Ishikawa (cell line): ENCODE results near the gene RCL1.

Experiments used
- CEBPB ChIP-seq: IDR thresholded peaks from 2 replicates; pipeline ENCODE4 v1.6.1; 2012
- CREB1 ChIP-seq: IDR thresholded peaks from 2 replicates; pipeline ENCODE4 v1.6.1; 2012; ENCODE audit warnings: low read depth
- EGR1 ChIP-seq: IDR thresholded peaks from 2 replicates; pipeline ENCODE4 v1.6.1; 2012
- EP300 ChIP-seq: IDR thresholded peaks from 2 replicates; pipeline ENCODE4 v1.6.1; 2012; ENCODE audit warnings: borderline replicate concordance
- FOXM1 ChIP-seq: IDR thresholded peaks from 2 replicates; pipeline ENCODE4 v1.6.1; 2012; ENCODE audit warnings: low read depth, borderline replicate concordance
- NFIC ChIP-seq: IDR thresholded peaks from 2 replicates; pipeline ENCODE4 v1.6.1; 2012
- RAD21 ChIP-seq: IDR thresholded peaks from 2 replicates; pipeline ENCODE4 v1.6.1; 2012; ENCODE audit warnings: low read depth
- TAF1 ChIP-seq: IDR thresholded peaks from 2 replicates; pipeline ENCODE4 v1.6.1; 2012; ENCODE audit warnings: low read depth, mild to moderate bottlenecking
- TCF12 ChIP-seq: IDR thresholded peaks from 2 replicates; pipeline ENCODE4 v1.6.1; 2012; ENCODE audit warnings: low read depth
- TEAD4 ChIP-seq: IDR thresholded peaks from 2 replicates; pipeline ENCODE4 v1.6.1; 2012
- YY1 ChIP-seq: IDR thresholded peaks from 2 replicates; pipeline ENCODE4 v1.6.1; 2012; ENCODE audit warnings: low read depth
- ZBTB7A ChIP-seq: IDR thresholded peaks from 2 replicates; pipeline ENCODE4 v1.6.1; 2012; ENCODE audit warnings: low read depth
- TF ChIP-seq, protein P1 (sequence below): IDR thresholded peaks from 2 replicates; pipeline ENCODE4 v1.6.1; 2012
- TF ChIP-seq, protein P2 (sequence below): IDR thresholded peaks from 2 replicates; pipeline ENCODE4 v1.6.1; 2012
- TF ChIP-seq, protein P3 (sequence below): IDR thresholded peaks from 2 replicates; pipeline ENCODE4 v1.6.1; 2012; ENCODE audit warnings: low read depth, mild to moderate bottlenecking

The RCL1 gene

DNA sequence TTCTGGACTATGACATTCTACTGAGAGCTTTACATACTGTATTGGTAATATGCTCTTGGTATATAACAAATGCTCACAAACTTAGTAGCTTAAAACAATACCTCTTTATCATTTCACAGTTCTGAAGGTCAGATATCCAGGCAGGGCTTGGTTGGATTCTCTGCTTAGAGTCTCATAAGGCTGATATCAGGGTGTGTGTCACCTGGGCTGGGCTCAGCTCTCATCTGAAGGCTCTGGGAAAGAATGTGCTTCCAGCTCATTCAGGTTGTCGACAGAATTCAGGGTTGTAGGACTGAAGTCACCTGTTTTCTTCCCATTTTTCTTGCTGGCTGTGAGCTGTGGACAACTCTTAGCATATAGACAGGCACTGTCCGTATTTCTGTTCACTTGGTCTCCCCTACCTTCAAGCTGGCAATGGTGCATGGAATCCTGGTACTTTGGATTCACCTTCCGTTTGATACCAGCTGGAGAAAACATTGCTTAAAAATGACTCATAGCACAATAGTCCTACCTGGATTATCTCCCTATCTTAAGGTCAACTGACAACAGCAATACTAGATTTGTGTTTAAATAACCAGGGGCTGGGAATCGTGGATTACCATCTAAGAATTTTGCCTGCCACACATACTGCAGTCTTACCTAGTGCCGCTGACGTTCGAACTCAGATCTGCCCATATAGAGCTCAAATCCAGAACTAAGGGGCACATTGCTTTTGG is 69.2 kb downstream of the RCL1 start:
- TF ChIP-seq, protein P1, sequence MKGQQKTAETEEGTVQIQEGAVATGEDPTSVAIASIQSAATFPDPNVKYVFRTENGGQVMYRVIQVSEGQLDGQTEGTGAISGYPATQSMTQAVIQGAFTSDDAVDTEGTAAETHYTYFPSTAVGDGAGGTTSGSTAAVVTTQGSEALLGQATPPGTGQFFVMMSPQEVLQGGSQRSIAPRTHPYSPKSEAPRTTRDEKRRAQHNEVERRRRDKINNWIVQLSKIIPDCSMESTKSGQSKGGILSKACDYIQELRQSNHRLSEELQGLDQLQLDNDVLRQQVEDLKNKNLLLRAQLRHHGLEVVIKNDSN, result no peak
- TF ChIP-seq YY1 (no peak), FOXM1 (no peak)

DNA sequence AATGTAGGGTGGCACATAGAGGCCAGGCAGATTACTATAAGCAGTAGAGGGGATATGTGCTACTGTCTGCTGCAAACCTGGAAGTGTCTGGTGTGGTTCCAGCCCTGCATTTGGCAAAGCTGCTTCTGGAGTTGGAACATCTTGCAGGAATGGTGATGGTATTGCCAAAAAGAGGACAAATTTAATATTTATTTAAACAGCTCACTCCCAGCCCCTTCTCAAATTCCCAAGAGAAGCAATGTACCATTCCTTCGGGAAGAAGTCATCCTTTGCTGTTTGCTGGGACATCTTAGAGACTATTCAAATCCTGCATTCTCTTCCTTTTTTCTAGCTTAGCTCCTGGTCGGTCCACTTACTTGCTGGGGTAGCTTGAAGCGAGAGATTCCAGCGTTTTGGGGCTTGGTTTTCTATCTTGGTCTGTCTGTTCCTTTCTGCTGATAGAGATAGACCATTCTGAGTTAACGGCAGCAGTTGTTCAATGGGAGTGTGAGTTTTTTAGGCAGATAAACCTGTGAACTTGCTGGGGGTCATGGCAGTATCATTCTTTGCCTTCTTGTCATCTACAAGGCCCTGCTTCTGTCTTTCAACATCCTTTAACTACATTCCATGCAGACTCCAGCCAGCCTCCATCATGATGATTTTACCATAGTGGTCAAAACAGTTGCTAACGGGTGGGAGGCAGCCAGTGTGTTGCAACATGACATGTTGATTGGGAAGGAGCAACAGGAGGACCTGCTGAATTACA is 69.9 kb downstream of the RCL1 start:
- no peak for TF ChIP-seq NFIC
- no peak for TF ChIP-seq CREB1
- TF ChIP-seq FOXM1, result no peak
- TF ChIP-seq EP300, result no peak
- no peak for TF ChIP-seq TAF1
- TF ChIP-seq, protein P1, result no peak
- no peak for TF ChIP-seq CEBPB
- no peak for TF ChIP-seq ZBTB7A
- TF ChIP-seq, protein P2, sequence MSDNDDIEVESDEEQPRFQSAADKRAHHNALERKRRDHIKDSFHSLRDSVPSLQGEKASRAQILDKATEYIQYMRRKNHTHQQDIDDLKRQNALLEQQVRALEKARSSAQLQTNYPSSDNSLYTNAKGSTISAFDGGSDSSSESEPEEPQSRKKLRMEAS, result no peak
- no peak for TF ChIP-seq TEAD4
- TF ChIP-seq EGR1, result no peak
- TF ChIP-seq TCF12, result no peak
- TF ChIP-seq YY1, result no peak
- TF ChIP-seq RAD21, result no peak
- TF ChIP-seq, protein P3, sequence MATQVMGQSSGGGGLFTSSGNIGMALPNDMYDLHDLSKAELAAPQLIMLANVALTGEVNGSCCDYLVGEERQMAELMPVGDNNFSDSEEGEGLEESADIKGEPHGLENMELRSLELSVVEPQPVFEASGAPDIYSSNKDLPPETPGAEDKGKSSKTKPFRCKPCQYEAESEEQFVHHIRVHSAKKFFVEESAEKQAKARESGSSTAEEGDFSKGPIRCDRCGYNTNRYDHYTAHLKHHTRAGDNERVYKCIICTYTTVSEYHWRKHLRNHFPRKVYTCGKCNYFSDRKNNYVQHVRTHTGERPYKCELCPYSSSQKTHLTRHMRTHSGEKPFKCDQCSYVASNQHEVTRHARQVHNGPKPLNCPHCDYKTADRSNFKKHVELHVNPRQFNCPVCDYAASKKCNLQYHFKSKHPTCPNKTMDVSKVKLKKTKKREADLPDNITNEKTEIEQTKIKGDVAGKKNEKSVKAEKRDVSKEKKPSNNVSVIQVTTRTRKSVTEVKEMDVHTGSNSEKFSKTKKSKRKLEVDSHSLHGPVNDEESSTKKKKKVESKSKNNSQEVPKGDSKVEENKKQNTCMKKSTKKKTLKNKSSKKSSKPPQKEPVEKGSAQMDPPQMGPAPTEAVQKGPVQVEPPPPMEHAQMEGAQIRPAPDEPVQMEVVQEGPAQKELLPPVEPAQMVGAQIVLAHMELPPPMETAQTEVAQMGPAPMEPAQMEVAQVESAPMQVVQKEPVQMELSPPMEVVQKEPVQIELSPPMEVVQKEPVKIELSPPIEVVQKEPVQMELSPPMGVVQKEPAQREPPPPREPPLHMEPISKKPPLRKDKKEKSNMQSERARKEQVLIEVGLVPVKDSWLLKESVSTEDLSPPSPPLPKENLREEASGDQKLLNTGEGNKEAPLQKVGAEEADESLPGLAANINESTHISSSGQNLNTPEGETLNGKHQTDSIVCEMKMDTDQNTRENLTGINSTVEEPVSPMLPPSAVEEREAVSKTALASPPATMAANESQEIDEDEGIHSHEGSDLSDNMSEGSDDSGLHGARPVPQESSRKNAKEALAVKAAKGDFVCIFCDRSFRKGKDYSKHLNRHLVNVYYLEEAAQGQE, result no peak

DNA sequence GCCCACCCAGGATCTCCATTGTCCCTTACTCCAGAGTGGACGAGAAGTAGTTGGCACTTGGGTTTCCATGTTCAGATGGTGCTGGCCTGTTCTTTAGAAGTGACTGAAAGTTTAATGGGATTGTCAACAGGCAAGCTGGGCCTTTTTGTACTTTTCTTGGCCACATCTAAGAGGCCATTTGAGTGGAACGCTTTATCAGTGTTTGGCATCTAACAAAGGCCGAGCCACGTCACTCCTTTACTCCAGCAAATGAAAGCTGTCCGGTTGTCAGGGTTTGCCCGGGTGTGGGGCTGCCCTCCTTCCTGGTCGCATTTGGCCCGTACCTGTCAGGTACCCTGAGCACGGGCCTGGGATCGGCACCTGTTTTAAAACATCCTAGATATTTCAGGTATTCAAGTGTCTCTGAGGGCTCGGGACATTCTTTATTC is 71.5 kb downstream of the RCL1 start:
- TF ChIP-seq, protein P1, result no peak
- no peak for TF ChIP-seq NFIC
- no peak for TF ChIP-seq ZBTB7A
- no peak for TF ChIP-seq CEBPB
- TF ChIP-seq YY1, result no peak
- TF ChIP-seq EP300, result no peak

GRCh38 chr9:4864698-4865097 is 72.0 kb downstream of the RCL1 start:
- TF ChIP-seq CEBPB, result no peak
- no peak for TF ChIP-seq FOXM1
- TF ChIP-seq, protein P3, result no peak
- no peak for TF ChIP-seq TCF12
- TF ChIP-seq, protein P1, result no peak
- TF ChIP-seq EP300, result no peak
- TF ChIP-seq, protein P2, result no peak
- TF ChIP-seq TEAD4, result no peak
- TF ChIP-seq EGR1, result no peak
- TF ChIP-seq RAD21, result no peak
- no peak for TF ChIP-seq NFIC
- TF ChIP-seq YY1, result no peak
- no peak for TF ChIP-seq CREB1
- no peak for TF ChIP-seq TAF1
- TF ChIP-seq ZBTB7A, result no peak

- TF ChIP-seq TCF12 (no peak), EGR1 (no peak)
These were observed 72.9 kb downstream of the RCL1 start for GRCh38 chr9:4865681-4866080.
